HEK293 (cell line): ENCODE results near the gene GALNT9.

Experiments used
- BCL11A ChIP-seq: fragments of 450-650 bp; formaldehyde crosslinking; IDR thresholded peaks from 2 replicates; pipeline ENCODE4 v1.5.1; 2016; ENCODE audit warnings: low read depth, missing biosample characterization, missing genetic modification characterization
- TCF7L2 ChIP-seq: IDR thresholded peaks from 2 replicates; pipeline ENCODE4 v1.6.1; 2011; ENCODE audit warnings: low read depth, mild to moderate bottlenecking, inconsistent platforms, low read length, moderate library complexity, borderline replicate concordance
- YY1 ChIP-seq: fragments of 450-650 bp; formaldehyde crosslinking; IDR thresholded peaks from 2 replicates; pipeline ENCODE4 v1.5.1; 2018; ENCODE audit warnings: missing biosample characterization, missing genetic modification characterization
- ZBTB21 ChIP-seq: fragments of 450-650 bp; formaldehyde crosslinking; IDR thresholded peaks from 2 replicates; pipeline ENCODE4 v1.5.1; 2017; ENCODE audit warnings: missing biosample characterization, missing genetic modification characterization
- ZNF23 ChIP-seq: fragments of 450-650 bp; formaldehyde crosslinking; IDR thresholded peaks from 2 replicates; pipeline ENCODE4 v1.5.1; 2016; ENCODE audit warnings: missing biosample characterization, missing genetic modification characterization, borderline replicate concordance
- ZNF274 ChIP-seq, 2 experiments: fragments of 200-500 bp in 1 of 2; fragments of 450-650 bp in 1 of 2; sonication (Bioruptor generic) in 1 of 2; formaldehyde crosslinking in 1 of 2; IDR thresholded peaks; 2 replicates each; pipeline versions ENCODE4 v1.5.1 to v1.6.1; 2014 to 2016; ENCODE audit warnings: borderline replicate concordance in 1 of 2, inconsistent platforms in 1 of 2, low read length in 1 of 2, missing biosample characterization in 1 of 2, missing genetic modification characterization in 1 of 2
- ZNF600 ChIP-seq: fragments of 450-650 bp; formaldehyde crosslinking; IDR thresholded peaks from 2 replicates; pipeline ENCODE4 v1.5.1; 2016; ENCODE audit warnings: missing biosample characterization, missing genetic modification characterization
- ZNF626 ChIP-seq: fragments of 450-650 bp; sonication (Bioruptor Pico); formaldehyde crosslinking; IDR thresholded peaks from 2 replicates; pipeline ENCODE4 v1.5.1; 2018; ENCODE audit warnings: missing biosample characterization, missing genetic modification characterization, inconsistent platforms
- TF ChIP-seq, protein P1 (sequence below): fragments of 450-650 bp; formaldehyde crosslinking; IDR thresholded peaks from 2 replicates; pipeline ENCODE4 v1.5.1; 2016; ENCODE audit warnings: missing biosample characterization, missing genetic modification characterization
- TF ChIP-seq, protein P2 (sequence below): fragments of 450-650 bp; formaldehyde crosslinking; IDR thresholded peaks from 2 replicates; pipeline ENCODE4 v1.5.1; 2016; ENCODE audit warnings: missing biosample characterization, missing genetic modification characterization

- TF ChIP-seq YY1 (tag by site-specific recombination) (no peak), ZNF626 (tag by site-specific recombination) (no peak), ZBTB21 (tag by site-specific recombination) (no peak), ZNF274 (IDR thresholded peaks at IDR 0.05; ENCODE audit: low read length) (no peak), ZNF274 (tag by site-specific recombination; IDR thresholded peaks at IDR 0.05; ENCODE audit: borderline replicate concordance) (no peak), ZNF600 (tag by site-specific recombination) (no peak), TCF7L2 (no peak), ZNF23 (no peak), BCL11A (tag by site-specific recombination) (no peak)
- TF ChIP-seq, protein P1, sequence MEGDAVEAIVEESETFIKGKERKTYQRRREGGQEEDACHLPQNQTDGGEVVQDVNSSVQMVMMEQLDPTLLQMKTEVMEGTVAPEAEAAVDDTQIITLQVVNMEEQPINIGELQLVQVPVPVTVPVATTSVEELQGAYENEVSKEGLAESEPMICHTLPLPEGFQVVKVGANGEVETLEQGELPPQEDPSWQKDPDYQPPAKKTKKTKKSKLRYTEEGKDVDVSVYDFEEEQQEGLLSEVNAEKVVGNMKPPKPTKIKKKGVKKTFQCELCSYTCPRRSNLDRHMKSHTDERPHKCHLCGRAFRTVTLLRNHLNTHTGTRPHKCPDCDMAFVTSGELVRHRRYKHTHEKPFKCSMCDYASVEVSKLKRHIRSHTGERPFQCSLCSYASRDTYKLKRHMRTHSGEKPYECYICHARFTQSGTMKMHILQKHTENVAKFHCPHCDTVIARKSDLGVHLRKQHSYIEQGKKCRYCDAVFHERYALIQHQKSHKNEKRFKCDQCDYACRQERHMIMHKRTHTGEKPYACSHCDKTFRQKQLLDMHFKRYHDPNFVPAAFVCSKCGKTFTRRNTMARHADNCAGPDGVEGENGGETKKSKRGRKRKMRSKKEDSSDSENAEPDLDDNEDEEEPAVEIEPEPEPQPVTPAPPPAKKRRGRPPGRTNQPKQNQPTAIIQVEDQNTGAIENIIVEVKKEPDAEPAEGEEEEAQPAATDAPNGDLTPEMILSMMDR (tag by site-specific recombination): no peak
- TF ChIP-seq, protein P2, sequence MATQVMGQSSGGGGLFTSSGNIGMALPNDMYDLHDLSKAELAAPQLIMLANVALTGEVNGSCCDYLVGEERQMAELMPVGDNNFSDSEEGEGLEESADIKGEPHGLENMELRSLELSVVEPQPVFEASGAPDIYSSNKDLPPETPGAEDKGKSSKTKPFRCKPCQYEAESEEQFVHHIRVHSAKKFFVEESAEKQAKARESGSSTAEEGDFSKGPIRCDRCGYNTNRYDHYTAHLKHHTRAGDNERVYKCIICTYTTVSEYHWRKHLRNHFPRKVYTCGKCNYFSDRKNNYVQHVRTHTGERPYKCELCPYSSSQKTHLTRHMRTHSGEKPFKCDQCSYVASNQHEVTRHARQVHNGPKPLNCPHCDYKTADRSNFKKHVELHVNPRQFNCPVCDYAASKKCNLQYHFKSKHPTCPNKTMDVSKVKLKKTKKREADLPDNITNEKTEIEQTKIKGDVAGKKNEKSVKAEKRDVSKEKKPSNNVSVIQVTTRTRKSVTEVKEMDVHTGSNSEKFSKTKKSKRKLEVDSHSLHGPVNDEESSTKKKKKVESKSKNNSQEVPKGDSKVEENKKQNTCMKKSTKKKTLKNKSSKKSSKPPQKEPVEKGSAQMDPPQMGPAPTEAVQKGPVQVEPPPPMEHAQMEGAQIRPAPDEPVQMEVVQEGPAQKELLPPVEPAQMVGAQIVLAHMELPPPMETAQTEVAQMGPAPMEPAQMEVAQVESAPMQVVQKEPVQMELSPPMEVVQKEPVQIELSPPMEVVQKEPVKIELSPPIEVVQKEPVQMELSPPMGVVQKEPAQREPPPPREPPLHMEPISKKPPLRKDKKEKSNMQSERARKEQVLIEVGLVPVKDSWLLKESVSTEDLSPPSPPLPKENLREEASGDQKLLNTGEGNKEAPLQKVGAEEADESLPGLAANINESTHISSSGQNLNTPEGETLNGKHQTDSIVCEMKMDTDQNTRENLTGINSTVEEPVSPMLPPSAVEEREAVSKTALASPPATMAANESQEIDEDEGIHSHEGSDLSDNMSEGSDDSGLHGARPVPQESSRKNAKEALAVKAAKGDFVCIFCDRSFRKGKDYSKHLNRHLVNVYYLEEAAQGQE (tag by site-specific recombination): no peak
Observed at GRCh38 chr12:132182711-132183365, 146.6 kb downstream of the GALNT9 start.
